Keratinocyte (primary cell): ENCODE data around the gene SEC61A2. TPM values are rescaled to one million over a fixed set of nuclear protein-coding genes. Genes with fewer than 3 reads are reported as not detected.

Experiments used
- DNase-seq: peaks from one replicate; pipeline ENCODE4 v3.0.0-alpha.2; 2011; ENCODE audit warnings: low read depth, missing footprints, low spot score
- FAIRE-seq: peaks from 2 replicates; lab custom pipeline; 2011; peaks lifted over from hg19 to GRCh38; lab: Jason Lieb, UNC
- H2AFZ ChIP-seq: 2 replicates; pipeline ENCODE4 v1.6.0; 2012; ENCODE audit warnings: low read length, control low read depth, inconsistent platforms; ENCODE audit not compliant: control insufficient read depth
- H3K27ac ChIP-seq: 2 replicates; pipeline ENCODE4 v1.5.1; 2011; ENCODE audit warnings: low read length; ENCODE audit not compliant: control insufficient read depth, insufficient read depth
- H3K27me3 ChIP-seq: 3 replicates; pipeline ENCODE4 v1.6.0; 2011; ENCODE audit warnings: low read length; ENCODE audit not compliant: control insufficient read depth, insufficient read depth; ENCODE audit errors: extremely low read depth
- H3K36me3 ChIP-seq, 2 experiments: 2 replicates in 1 of 2; 3 replicates in 1 of 2; pipeline ENCODE4 v1.5.1; 2011; ENCODE audit warnings: low read length in 2 of 2, mild to moderate bottlenecking in 1 of 2; ENCODE audit not compliant: control insufficient read depth in 2 of 2, insufficient read depth in 2 of 2; ENCODE audit errors: extremely low read depth in 1 of 2
- H3K4me1 ChIP-seq: 3 replicates; pipeline ENCODE4 v1.5.1; 2011; ENCODE audit warnings: low read length; ENCODE audit not compliant: control insufficient read depth, insufficient read depth; ENCODE audit errors: extremely low read depth
- H3K4me2 ChIP-seq: 3 replicates; pipeline ENCODE4 v1.6.0; 2011; ENCODE audit warnings: low read depth, low read length; ENCODE audit not compliant: control insufficient read depth, insufficient read depth; ENCODE audit errors: extremely low read depth
- H3K4me3 ChIP-seq, 3 experiments: fragments of 200-600 bp in 1 of 3; sonication (generic) in 1 of 3; 2 replicates in 2 of 3; 3 replicates in 1 of 3; pipeline ENCODE4 v1.5.1; 2011 to 2016; ENCODE audit warnings: low read length in 3 of 3, mild to moderate bottlenecking in 3 of 3, control low read depth in 2 of 3, inconsistent platforms in 1 of 3, low read depth in 1 of 3, mixed read lengths in 1 of 3, mixed run types in 1 of 3, moderate library complexity in 1 of 3; ENCODE audit not compliant: control insufficient read depth in 2 of 3, insufficient read depth in 2 of 3; ENCODE audit errors: extremely low read depth in 1 of 3
- H3K79me2 ChIP-seq: 2 replicates; pipeline ENCODE4 v1.6.0; 2012; ENCODE audit warnings: low read length; ENCODE audit not compliant: control insufficient read depth, insufficient read depth
- H3K9ac ChIP-seq: 3 replicates; pipeline ENCODE4 v1.6.0; 2011; ENCODE audit warnings: low read length; ENCODE audit not compliant: control insufficient read depth, insufficient read depth; ENCODE audit errors: extremely low read depth
- H3K9me1 ChIP-seq: 3 replicates; pipeline ENCODE4 v1.6.0; 2011; ENCODE audit warnings: low read length; ENCODE audit not compliant: control insufficient read depth, insufficient read depth; ENCODE audit errors: extremely low read depth
- H3K9me3 ChIP-seq: 2 replicates; pipeline ENCODE4 v1.5.1; 2012; ENCODE audit warnings: low read depth, low read length; ENCODE audit not compliant: control insufficient read depth
- H4K20me1 ChIP-seq: 3 replicates; pipeline ENCODE4 v1.6.0; 2011; ENCODE audit warnings: low read length; ENCODE audit not compliant: control insufficient read depth, insufficient read depth; ENCODE audit errors: extremely low read depth
- CTCF ChIP-seq, 3 experiments: IDR thresholded peaks in 1 of 3; conservative IDR thresholded peaks in 1 of 3; optimal IDR thresholded peaks in 1 of 3; 2 replicates in 2 of 3; 3 replicates in 1 of 3; pipeline versions ENCODE3 to v1.5.1; 2011; ENCODE audit warnings: low read length in 3 of 3, mild to moderate bottlenecking in 3 of 3, moderate library complexity in 2 of 3, control low read depth in 1 of 3, inconsistent platforms in 1 of 3; ENCODE audit not compliant: insufficient read depth in 2 of 3; ENCODE audit errors: extremely low read depth in 1 of 3
- EZH2 ChIP-seq: IDR thresholded peaks from one replicate; pipeline ENCODE4 v1.6.1; 2012; ENCODE audit warnings: inconsistent platforms, mild to moderate bottlenecking, low read length, moderate library complexity
- dilution Hi-C: fragments of 300-500 bp; cut with MboI; formaldehyde crosslinking; loops from one replicate; pipeline ENCODE4 v1.7.0; 2020; ENCODE audit warnings: low sequenced_read_pairs; ENCODE audit not compliant: extremely low pct_ligation_motif_present
- polyA plus RNA-seq, 5 experiments: library from polyadenylated mRNA; depleted of rRNA in 3 of 5; stranded (reverse) in 3 of 5; stranded (forward) in 1 of 5; unstranded in 1 of 5; fragments of >200 nt; gene quantifications; 1 replicate in 1 of 5; 2 replicates in 3 of 5; 3 replicates in 1 of 5; pipeline versions ENCODE4 v1.2.1 to v1.2.3, GENCODE V29; 2011 to 2012; ENCODE audit warnings: missing spikeins in 2 of 5, low read depth in 1 of 5, low replicate concordance in 1 of 5

The SEC61A2 gene
- polyA plus RNA-seq, 1 donor (not counting 4 experiments of a cell fraction or from before 2014, with no cell fraction given): 13.7 TPM

DNA sequence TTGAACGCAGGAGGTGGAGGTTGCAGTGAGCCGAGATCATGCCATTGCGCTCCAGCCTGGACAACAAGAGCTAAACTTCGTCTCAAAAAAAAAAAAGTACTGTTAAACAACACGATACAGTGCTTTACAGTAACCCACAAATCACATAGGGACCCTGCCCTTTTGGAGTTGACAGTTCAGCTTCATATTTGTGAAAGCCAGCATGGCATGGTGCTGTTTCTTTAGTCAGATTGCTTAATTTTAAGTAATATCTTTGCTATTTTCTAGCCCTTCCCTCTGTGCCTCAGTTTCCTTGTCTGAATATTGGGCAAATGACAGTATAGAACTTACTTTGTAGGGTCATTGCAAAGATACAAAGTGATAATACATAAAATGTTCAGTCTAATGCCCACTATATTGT lies 71.4 kb downstream of the SEC61A2 start:
- H3K27ac ChIP-seq: no peak overlapping the region
- peaks cover 7% of the 10 kb centered on the region for H4K20me1 ChIP-seq
- H3K4me3 ChIP-seq: no peak overlapping the region
- no peak for TF ChIP-seq EZH2
- no peak for TF ChIP-seq CTCF (optimal IDR thresholded peaks at IDR 0.05 in 1 of 3, IDR thresholded peaks at IDR 0.05 in 1 of 3, conservative IDR thresholded peaks at IDR 0.05 in 1 of 3; ENCODE audit: extremely low read depth in 1 of 3, insufficient read depth in 2 of 3, low read length in 3 of 3)
- peaks cover 18 to 19% of the 10 kb centered on the region in 2 experiments for H3K36me3 ChIP-seq
- DNase-seq (no peak), FAIRE-seq (no peak)
- no peak overlapping the region for H3K9ac ChIP-seq
- no peaks in the 10 kb centered on the region for H3K27me3 ChIP-seq
- no peak overlapping the region for H3K4me2 ChIP-seq
- no peaks in the 10 kb centered on the region for H3K9me3 ChIP-seq
- dilution Hi-C loops: no loop called here
- H3K4me1 ChIP-seq: peaks cover 14% of the 10 kb centered on the region
- no peak overlapping the region for H2AFZ ChIP-seq
- no peaks in the 10 kb centered on the region for H3K9me1 ChIP-seq
- peaks cover 96% of the 10 kb centered on the region for H3K79me2 ChIP-seq

GRCh38 chr10:12201543-12201942 lies 72.1 kb downstream of the SEC61A2 start:
- Histone ChIP-seq H3K27me3 (no peaks in the 10 kb centered on the region), H4K20me1 (peaks cover 7% of the 10 kb centered on the region), H3K79me2 (peaks cover 97% of the 10 kb centered on the region), H3K4me2 (no peak overlapping the region), H3K9me3 (no peaks in the 10 kb centered on the region), H3K9ac (no peak overlapping the region), H3K4me3 (no peak overlapping the region), H3K4me1 (peaks cover 14% of the 10 kb centered on the region), H3K9me1 (no peaks in the 10 kb centered on the region), H3K36me3 (peaks cover 18 to 19% of the 10 kb centered on the region in 2 experiments), H3K27ac (no peak overlapping the region), H2AFZ (no peak overlapping the region)
- dilution Hi-C loops: no loop called here
- FAIRE-seq (peak; percentile 43), DNase-seq (no peak)
- TF ChIP-seq CTCF (optimal IDR thresholded peaks at IDR 0.05 in 1 of 3, IDR thresholded peaks at IDR 0.05 in 1 of 3, conservative IDR thresholded peaks at IDR 0.05 in 1 of 3; ENCODE audit: extremely low read depth in 1 of 3, insufficient read depth in 2 of 3, low read length in 3 of 3): no peak
